Neuron (in vitro differentiated cells): ENCODE measurements around the gene SLC28A3.

Experiments used
- H2AFZ ChIP-seq: one replicate; pipeline ENCODE4 v1.6.1; 2013; ENCODE audit warnings: low read depth, mild to moderate bottlenecking, inconsistent platforms, low read length, moderate library complexity
- H3K27me3 ChIP-seq: one replicate; pipeline ENCODE4 v1.6.1; 2013; ENCODE audit warnings: low read length; ENCODE audit not compliant: insufficient read depth
- H3K36me3 ChIP-seq: one replicate; pipeline ENCODE4 v1.6.1; 2013; ENCODE audit warnings: low read length; ENCODE audit not compliant: insufficient read depth
- H3K4me1 ChIP-seq: one replicate; pipeline ENCODE4 v1.6.1; 2013; ENCODE audit warnings: low read length; ENCODE audit not compliant: insufficient read depth
- H3K4me3 ChIP-seq: 2 replicates; pipeline ENCODE4 v1.5.1; 2013; ENCODE audit warnings: mild to moderate bottlenecking, low read length, moderate library complexity
- H3K9me3 ChIP-seq: one replicate; pipeline ENCODE4 v1.6.1; 2013; ENCODE audit warnings: low read length

Gene SLC28A3

GRCh38 chr9:84277646-84278045 lies 62.9 kb downstream of the SLC28A3 start:
- H2AFZ ChIP-seq = no peak overlapping the region
- H3K27me3 ChIP-seq = no peaks in the 10 kb centered on the region
- H3K4me1 ChIP-seq = no peaks in the 10 kb centered on the region
- no peaks in the 10 kb centered on the region for H3K9me3 ChIP-seq
- no peak overlapping the region for H3K4me3 ChIP-seq
- no peaks in the 10 kb centered on the region for H3K36me3 ChIP-seq

DNA sequence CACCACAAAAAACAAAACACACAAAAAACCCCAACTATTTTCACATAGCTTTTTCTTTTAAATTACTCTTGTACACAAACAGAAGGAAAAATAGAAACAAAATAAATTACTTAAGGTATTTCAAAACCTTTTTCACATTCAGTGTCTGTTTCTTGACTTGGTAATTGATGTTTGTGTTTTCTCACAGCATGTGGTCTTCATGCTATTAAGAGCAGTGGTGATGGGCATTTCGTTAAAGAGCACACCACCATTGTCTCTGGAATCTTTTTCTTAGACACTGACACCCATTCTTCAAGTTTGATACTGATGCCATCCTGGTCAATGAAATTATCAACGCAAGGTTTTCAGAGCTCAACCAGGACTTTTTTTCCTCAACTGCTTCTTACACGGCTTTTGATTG lies 63.8 kb downstream of the SLC28A3 start:
- H3K27me3 ChIP-seq = no peaks in the 10 kb centered on the region
- no peaks in the 10 kb centered on the region for H3K36me3 ChIP-seq
- H3K9me3 ChIP-seq = no peaks in the 10 kb centered on the region
- no peak overlapping the region for H3K4me3 ChIP-seq
- peaks cover 3% of the 10 kb centered on the region for H3K4me1 ChIP-seq
- H2AFZ ChIP-seq = no peak overlapping the region

GRCh38 chr9:84271921-84272556 lies 68.5 kb downstream of the SLC28A3 start:
- Histone ChIP-seq H3K4me3 (peak overlapping the region; percentile 16), H3K36me3 (no peaks in the 10 kb centered on the region), H2AFZ (peak overlapping the region; percentile 33), H3K9me3 (no peaks in the 10 kb centered on the region), H3K27me3 (peaks cover 2% of the 10 kb centered on the region), H3K4me1 (peaks cover 10% of the 10 kb centered on the region)

GRCh38 chr9:84271531-84271900 lies 69.0 kb downstream of the SLC28A3 start:
- no peaks in the 10 kb centered on the region for H3K36me3 ChIP-seq
- H3K27me3 ChIP-seq = peaks cover 2% of the 10 kb centered on the region
- peaks cover 10% of the 10 kb centered on the region for H3K4me1 ChIP-seq
- H2AFZ ChIP-seq = peak overlapping the region; percentile 33
- H3K9me3 ChIP-seq = no peaks in the 10 kb centered on the region
- peak overlapping the region; percentile 16 for H3K4me3 ChIP-seq

- Histone ChIP-seq H3K36me3 (no peaks in the 10 kb centered on the region), H3K27me3 (peaks cover 2% of the 10 kb centered on the region), H2AFZ (peak overlapping the region; percentile 33), H3K4me3 (peak overlapping the region; percentile 16), H3K9me3 (no peaks in the 10 kb centered on the region), H3K4me1 (peaks cover 10% of the 10 kb centered on the region)
These were observed 69.6 kb downstream of the SLC28A3 start for GRCh38 chr9:84270847-84271530.

GRCh38 chr9:84266087-84266561 lies 74.4 kb downstream of the SLC28A3 start:
- no peaks in the 10 kb centered on the region for H3K36me3 ChIP-seq
- no peak overlapping the region for H2AFZ ChIP-seq
- peaks cover under 1% of the 10 kb centered on the region for H3K27me3 ChIP-seq
- H3K4me1 ChIP-seq = peaks cover under 1% of the 10 kb centered on the region
- H3K9me3 ChIP-seq = no peaks in the 10 kb centered on the region
- H3K4me3 ChIP-seq = no peak overlapping the region

DNA sequence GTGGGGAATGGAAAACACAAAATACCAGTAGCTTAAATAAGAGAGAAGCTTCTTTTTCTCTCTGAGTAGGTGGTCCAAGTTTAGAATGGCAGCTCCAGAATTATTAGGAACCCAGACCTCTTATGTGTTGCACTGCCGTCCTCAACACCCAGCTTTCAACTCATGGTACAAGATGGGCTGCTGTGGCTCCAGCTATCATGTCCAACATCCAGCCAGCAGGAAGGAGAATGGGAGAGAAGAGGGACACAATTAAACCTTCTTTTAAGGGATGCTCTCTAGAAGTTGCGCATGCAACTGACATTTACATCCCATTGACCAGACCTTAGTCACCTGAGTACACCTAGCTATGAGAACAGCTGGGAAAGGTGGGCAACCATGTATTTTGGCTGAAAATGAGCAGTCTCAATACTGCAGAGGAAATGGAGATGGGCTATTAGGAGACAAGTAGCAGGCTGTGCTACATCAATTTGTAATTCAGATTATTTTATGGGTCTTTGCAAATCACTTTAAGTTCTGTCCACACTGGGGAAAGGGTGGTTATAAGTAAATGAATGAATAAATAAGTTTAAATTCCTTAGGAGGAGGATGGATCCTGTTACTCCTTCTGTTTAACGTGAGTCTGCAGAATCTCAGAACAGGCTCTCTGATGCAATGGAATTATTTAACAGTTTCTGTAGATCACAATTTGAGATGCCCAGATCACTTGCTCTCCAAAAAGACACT lies 76.1 kb downstream of the SLC28A3 start:
- Histone ChIP-seq H3K4me1 (no peaks in the 10 kb centered on the region), H2AFZ (no peak overlapping the region), H3K27me3 (no peaks in the 10 kb centered on the region), H3K9me3 (no peaks in the 10 kb centered on the region), H3K4me3 (no peak overlapping the region), H3K36me3 (no peaks in the 10 kb centered on the region)

- H3K9me3 ChIP-seq = no peaks in the 10 kb centered on the region
- no peaks in the 10 kb centered on the region for H3K36me3 ChIP-seq
- H3K27me3 ChIP-seq = no peaks in the 10 kb centered on the region
- H2AFZ ChIP-seq = no peak overlapping the region
- H3K4me3 ChIP-seq = no peak overlapping the region
- H3K4me1 ChIP-seq = no peaks in the 10 kb centered on the region
These were observed 79.3 kb downstream of the SLC28A3 start for GRCh38 chr9:84261070-84261746.

DNA sequence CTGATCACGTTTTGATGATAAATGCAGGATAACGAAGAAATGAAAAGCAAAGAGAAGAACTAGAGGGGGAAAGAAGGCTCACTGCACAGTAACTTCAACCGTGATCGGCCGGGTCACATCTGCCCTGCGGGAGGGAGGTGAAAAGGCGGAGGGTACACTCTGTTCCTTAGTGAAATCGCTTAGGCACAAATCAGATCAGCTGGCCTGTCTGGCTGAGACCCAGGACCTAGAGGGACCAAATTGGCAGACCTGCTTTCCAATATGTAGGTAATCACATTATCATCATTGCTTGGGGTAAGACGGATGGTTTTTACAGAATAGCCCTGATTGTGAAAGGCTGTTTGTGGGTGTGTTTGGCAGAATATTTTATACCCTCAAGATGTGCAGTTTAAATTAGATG lies 82.2 kb downstream of the SLC28A3 start:
- no peaks in the 10 kb centered on the region for H3K4me1 ChIP-seq
- no peaks in the 10 kb centered on the region for H3K27me3 ChIP-seq
- H3K36me3 ChIP-seq = no peaks in the 10 kb centered on the region
- no peak overlapping the region for H2AFZ ChIP-seq
- H3K9me3 ChIP-seq = no peaks in the 10 kb centered on the region
- H3K4me3 ChIP-seq = no peak overlapping the region

DNA sequence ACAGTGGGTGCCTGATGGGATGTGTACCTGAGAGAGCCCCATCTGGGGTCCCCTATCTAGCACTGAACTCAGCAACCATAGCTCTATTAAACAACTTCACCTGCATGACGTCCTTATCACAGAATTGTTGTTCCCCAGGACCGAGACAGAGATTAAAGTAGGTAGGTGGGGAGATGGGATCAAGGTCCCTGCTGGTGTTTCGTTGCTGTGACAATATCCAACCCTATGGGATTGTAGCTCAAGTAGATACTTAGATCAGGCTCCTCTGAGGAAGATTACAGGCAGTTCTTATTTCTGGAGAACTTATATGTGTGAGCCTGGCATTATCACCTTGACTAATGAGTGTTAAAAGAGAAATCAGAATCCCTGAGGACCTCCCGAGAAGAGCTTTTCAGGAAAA lies 84.9 kb downstream of the SLC28A3 start:
- H3K27me3 ChIP-seq = peaks cover 2% of the 10 kb centered on the region
- no peak overlapping the region for H3K4me3 ChIP-seq
- H3K4me1 ChIP-seq = no peaks in the 10 kb centered on the region
- no peaks in the 10 kb centered on the region for H3K36me3 ChIP-seq
- no peaks in the 10 kb centered on the region for H3K9me3 ChIP-seq
- no peak overlapping the region for H2AFZ ChIP-seq

DNA sequence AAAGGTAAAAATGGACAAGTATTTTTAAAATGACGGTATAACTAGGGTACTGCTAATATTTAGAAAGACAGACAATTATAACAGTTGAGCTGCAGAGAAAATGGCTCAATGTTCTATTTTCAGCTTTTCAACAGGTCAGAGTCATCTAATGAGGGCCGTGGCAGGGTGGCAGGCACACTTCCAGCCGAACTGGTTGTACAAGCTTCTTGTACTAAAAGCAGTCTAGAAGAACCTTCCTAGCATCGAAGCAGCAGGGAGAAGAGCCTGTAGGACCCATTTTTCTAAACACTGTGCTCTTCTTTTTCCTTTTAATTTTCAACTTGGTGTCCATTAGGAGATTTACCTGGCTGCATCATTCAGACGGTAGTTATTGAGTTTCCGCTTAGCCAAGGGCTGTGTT lies 85.6 kb downstream of the SLC28A3 start:
- Histone ChIP-seq H3K27me3 (peaks cover 2% of the 10 kb centered on the region), H3K4me1 (no peaks in the 10 kb centered on the region), H2AFZ (no peak overlapping the region), H3K36me3 (no peaks in the 10 kb centered on the region), H3K4me3 (no peak overlapping the region), H3K9me3 (no peaks in the 10 kb centered on the region)

DNA sequence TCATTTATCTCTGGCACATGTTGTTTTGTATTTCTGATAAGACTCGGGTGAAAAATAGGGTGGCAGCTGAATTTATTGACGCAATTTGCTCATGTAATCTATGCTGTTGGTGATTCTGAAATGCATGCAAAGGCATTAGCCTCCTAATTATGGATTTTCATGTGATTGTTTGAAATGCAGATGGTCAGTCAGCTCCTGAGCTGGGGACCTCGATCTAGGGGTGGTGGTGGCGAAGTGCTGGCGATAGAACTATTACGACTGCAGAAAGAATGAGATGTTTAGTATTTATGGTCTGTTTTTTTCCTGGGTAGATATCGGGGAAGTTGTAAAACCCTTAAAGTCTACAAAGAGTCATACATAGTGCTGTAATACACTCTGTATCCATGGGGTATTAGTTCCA lies 88.6 kb downstream of the SLC28A3 start:
- Histone ChIP-seq H3K27me3 (peaks cover 2% of the 10 kb centered on the region), H3K36me3 (no peaks in the 10 kb centered on the region), H3K9me3 (no peaks in the 10 kb centered on the region), H2AFZ (no peak overlapping the region), H3K4me3 (no peak overlapping the region), H3K4me1 (no peaks in the 10 kb centered on the region)

- no peaks in the 10 kb centered on the region for H3K4me1 ChIP-seq
- H2AFZ ChIP-seq = no peak overlapping the region
- no peaks in the 10 kb centered on the region for H3K36me3 ChIP-seq
- no peaks in the 10 kb centered on the region for H3K27me3 ChIP-seq
- H3K9me3 ChIP-seq = no peaks in the 10 kb centered on the region
- H3K4me3 ChIP-seq = no peak overlapping the region
These were observed 98.7 kb downstream of the SLC28A3 start for GRCh38 chr9:84241817-84242373.
